Raji (cell line): ENCODE measurements around the gene PRPH.

Source experiments
- POLR2A ChIP-seq: IDR thresholded peaks from 2 replicates; pipeline ENCODE4 v1.6.1; 2011; ENCODE audit warnings: low read depth, low read length, control low read depth; ENCODE audit not compliant: insufficient read depth

Gene PRPH

DNA sequence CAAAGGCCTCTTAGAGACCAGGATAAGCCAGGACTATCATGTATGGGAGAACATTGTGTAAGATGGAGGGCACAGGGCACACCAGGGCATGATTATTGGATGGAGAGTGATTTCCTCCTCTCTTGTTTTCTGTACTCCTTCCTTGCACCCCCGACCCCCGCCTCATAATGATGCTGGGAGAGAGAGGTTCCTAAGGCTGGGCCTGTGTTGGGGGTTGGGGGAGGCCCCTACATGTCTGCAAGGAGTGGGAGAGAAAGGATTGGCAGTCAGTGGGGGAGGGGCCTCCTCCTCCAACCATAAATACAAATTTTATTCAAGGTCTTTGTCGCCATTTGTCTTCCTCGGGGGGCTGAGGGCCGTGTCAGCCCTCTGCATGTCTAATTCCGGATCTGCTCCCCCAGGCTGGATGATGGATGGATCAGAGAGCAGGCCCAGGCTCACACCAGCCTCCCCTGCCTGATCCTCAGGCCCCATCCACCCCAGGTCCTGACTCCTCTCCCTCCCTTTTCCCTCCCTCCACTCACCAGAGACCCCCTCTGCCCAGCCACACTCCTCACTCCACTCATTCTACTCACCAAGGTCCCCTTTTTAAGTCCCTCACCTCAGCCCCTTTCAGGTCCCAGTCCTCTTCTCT, 44.0 kb downstream of the PRPH start:
- TF ChIP-seq POLR2A: no peak

DNA sequence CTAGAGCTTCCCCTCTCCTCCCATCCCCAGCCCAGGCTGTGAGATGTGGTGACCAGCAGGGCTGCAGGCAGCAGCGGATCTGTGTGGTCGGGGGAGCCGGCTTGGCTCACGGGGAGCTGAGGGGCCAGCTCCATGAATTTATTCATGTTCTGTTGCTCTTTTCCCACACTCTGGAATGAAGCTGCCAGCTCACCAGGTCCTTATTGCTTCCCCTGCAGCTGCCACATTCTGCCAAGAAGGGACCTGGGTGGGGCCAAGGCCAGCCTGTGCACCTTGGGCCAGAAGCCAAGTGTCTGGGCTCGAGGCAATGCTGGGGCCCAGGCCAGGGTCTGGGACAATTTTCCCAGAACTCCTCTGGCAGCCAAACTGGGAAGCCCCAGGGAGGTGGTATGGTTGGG, 44.5 kb downstream of the PRPH start:
- no peak for TF ChIP-seq POLR2A

DNA sequence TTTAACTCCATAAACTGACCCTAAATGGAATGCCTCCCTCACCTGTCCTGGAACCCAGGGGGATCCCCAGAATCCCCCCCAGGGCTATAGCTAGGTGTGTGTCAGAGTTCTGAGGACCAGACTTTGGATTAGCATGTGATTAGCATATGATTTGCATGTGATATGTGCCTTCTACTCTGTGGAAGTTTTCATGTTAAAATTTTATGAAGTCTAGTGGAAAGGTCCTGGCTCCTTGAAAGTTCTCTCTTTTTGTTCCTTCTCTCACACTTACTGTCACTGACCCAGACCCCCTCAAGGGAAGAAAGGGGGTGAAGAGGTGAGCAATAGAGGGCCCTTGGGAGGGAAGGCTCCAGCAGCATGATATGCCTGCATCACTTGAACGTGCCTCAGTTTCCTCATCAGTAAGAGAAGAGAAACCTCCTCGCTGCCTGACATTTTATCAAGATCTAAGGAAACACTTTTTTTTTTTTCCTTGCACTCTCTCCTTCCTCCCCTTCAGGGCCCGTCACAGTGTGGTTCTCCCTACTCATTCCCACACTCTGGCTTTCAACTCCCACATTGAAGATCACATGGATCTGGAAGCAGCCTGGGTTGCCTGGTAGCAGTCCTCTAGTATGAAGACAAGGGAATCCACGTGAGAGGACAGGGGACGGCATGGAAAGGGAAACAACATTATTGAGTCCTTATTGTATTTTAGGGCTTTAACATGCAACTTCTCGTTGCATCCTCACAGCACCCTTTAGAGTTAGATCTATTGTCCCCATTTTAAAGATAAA, 45.3 kb downstream of the PRPH start:
- no peak for TF ChIP-seq POLR2A

DNA sequence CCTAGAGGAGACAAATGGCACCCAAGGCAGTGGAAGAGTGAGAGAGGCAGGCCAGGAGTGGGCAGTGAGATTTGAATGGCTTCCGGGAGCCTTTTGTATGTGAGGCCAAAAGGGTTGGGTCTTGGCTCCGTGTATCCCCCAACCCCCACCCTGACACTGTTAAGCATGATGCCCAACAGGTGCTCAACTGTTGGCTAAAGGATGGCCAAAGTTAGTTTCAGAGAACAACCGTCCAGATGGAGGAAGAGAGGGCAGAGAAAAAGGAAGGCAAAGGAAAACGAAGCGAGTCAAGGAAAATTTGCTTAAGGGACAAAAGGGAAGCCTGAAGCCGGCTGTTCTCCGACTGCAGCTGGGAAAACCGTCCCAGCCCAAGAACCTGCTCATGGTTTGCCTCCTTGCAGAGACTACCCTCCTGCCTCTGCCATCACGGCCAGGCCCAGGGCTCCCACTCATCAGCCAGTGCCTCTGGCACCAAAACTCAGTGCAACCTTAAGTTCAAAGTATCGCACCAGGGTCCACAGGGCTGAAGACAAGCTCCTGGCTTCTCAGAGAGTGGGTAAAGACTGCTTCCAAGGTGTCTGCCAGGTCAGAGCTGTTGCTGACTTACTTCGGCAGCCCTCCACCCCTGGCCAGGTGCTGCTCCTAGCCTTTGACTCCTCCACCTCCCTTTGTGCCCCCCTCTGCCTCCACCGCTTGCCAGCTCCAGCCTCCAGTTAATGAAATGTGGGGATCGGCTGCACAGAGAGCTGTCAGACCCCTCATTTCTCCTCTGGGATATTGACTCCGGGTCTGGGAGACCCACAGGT, 46.2 kb downstream of the PRPH start:
- TF ChIP-seq POLR2A: no peak

DNA sequence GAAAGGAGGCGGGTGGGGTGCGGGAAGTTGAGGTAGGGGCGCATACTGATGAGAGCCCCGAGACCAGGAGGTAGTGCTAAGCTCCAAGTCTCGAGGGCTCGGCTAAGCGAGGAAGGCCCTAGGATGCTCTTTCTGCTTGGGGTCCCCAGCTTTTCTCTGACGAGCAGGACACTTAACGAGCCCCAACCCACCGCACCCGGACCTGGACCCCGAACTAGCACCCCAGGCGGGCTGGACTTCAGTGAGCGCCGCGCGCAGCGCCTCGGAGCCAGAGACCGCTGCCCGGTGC, 46.8 kb downstream of the PRPH start:
- TF ChIP-seq POLR2A: no peak

DNA sequence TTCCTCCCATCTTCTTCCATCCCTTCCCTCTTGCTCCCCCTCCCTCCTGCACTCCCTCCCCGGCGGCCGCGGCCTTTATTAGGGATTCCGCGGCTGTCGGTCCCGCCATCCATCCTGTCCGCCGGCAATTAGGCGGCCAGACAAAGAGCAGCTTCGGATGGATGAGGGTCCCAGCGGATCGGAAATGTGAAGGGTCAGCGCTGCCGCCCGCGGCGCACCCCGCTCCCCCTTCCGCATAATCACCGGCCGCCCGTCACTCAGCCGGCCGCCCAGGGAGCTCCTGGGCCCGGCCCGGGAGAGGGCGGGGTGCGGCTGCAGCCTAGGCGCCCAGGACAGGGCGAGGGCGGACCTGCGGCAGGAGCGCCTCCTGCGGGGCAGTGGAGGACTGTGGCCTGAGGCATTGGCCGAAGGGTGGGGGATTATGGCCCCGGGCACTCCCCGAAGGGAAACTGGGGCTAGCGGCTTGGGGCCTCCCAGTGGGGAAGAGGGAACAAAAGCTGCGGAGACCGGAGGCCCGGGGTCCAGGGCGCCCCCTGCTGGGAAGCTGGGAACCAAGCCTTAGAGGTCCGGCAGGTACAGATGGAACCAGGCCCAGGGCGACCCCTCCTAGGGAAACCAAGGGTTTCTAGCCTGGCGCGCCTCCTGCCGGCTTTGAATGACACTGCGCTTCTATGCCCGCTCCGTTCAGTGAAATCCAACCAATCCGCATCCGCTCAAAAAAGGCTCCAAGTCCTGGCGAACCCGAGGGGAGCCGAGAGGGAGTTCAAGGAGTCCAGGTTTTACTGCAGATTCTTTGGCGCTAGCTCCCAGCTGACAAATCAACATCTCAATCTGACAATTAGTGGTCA, 47.3 kb downstream of the PRPH start:
- no peak for TF ChIP-seq POLR2A

DNA sequence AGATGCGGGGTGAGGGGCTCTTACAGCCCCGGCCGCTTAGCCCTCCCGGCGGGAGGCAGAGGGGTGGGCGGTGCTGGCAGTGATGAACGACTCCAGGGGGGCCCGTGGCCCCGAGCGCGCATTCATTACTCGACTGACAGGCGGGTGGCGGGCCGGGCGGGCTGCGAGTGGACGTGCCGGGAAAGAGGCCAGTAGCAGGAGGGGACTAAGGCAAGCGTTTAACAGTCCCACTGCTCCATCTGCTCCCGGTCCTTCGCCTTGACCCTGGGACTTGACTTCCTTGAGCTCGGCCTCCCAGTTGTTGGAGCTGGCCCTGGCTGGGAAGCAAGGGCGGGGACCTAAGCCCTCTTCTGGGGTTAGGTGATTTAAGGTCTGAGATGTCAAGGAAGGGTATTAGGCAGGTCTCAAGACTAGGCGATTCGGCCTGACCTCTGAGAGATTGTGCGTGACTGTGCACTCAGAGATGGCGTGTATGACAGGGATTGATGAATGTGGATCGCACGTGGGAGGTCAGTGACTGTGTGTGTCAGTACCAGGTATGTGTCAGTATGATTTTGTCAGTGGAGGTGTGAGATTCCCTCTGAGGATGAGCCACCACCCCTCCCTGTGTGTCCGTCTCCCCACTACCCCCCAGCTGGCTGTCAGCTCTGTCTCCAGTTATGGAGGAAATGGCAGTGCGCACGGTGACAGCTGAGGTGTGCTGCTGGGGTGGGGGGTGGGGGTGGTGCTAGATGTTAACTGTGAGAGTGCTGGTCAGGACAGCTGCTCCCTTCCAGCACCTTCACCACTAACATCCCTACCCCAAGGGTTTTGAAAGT, 48.2 kb downstream of the PRPH start:
- no peak for TF ChIP-seq POLR2A

DNA sequence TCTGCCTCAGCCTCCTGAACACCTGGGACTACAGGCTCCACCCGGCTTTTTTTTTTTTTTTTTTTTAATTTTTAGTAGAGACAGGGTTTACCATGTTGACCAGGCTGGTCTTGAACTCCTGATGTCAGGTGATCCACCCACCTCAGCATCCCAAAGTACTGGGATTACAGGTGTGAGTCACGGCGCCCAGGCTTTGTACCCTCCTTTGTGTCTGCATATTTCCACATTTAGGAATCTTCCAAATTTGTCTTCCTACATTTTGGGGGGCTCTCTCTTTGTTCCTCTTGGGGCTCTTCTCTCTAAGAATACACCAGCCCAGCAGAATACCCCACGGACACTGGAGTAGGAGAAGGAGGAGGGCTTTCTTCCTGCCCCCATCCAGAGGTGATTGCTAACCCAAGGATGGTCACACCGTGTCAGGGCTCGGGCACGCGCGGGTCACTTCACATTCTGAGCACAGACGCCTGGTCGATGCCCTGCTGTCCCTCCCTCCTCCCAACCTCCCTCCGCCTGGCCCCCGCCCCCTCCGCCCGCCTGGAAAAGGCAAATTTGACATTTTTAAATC, 49.6 kb downstream of the PRPH start:
- no peak for TF ChIP-seq POLR2A

DNA sequence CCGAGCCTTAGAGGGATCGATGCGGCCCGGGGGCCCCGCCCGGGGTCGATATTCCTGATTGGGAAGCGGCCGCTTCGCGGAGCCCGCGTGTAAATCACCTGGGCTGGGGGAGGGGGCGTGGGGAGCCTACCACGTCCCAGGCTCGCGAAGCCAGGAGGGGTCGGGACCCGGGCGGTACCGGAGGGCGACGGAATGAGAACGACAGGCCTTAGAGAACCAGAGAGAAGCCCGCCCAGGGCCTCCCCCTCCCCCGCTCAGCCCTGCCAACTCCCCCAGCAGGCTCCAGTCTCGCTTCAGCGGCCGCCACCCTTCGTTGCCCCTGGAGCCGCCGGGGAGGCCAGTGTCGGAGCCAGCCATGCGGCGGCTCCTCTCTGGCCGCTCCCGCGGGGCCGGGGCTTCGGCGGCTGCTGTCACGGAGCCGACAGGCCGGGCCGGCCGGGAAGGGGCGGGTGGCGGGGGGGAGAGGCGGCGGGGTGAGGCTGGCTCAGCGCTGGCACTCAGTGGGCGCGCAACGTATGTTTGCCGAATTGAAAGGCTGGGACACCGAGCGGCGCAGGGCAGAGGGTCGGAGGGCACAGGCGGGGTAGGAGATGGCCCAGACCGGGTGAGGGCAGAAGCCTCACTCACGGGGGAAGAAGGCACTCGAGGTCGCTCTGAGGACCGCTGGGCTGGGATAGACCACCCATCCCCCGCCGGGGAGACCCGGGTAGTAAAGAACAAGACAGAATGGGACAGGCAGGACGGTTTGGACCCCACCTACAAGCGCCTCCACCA, 50.3 kb downstream of the PRPH start:
- TF ChIP-seq POLR2A: no peak

DNA sequence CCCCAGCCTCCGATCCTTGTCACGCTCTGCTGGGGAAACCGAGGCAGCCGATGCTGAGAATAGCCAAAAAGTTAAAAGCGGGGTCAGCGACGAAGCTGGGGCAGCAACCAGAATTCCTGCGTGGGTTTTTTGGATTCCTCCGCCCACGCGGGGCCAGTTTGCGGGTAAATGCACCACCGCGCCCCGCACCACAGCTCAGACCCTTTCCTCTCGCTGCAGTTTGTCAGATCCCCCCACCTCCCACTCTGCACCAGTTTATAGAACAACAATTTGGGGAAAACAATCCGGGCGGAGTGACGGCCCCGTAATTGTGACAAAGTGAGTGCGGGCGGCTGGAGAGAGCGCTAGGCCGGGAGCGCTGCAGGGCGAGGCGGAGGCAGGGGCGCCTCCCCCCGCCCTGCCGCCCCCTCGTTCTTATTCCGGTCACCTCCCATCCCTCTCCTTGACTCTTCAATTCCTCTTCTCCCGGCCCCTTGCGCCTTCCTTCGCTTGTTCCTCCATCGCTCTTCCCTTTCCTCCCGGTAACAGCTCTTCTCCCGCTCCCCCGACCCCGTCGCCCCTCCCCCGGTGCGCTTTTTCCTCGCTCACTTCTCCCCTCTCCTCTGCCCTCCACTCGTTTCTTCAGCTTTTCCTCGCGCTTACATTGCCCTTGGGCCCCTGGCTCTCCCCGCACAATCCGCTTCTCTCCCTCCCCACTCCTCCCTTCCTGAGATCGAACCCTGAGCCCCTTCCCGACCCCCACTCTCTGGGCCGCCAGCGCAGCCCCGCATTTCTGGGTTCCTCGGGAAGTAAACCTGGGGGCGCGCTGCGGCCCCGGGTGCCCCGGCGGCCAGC, 51.1 kb downstream of the PRPH start:
- TF ChIP-seq POLR2A: no peak

DNA sequence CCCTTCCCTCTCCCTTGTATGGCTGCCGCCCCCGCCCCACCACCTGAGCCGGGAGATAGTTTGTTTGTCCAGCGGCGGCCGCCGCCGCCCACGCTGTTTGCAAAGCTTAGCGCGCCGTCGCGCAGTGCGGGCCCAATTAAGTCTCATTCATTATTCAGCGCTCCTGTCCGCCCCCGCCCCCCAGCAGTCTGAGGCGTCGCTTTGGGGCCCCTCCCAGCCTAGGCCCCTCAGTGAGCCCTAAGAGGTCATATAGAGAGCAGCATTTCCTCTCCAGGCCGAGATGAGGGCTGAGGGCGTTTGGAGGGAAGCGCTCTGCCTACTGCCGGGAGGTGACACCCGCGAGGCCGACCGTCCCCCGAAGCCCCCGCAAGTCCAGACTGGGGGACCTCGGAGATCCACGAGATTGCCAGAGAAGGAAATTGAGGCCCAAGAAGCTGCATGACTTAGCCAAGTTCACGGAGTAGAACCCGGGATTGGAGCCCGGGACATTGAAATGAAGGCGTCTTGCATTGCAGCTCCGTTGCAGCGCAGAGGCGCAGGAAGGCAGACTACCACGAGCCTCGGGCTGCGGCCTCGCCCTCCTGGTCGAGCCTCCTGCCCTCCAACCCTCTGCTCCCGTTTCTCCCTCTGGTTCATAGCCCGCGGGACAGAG, 51.8 kb downstream of the PRPH start, which contains the start of gene DNAJC22:
TSS of gene DNAJC22 (plus strand) at position 230 of the 652 bp plus-strand sequence. CDS start 1,985 bp downstream, outside the sequence.
- no peak for TF ChIP-seq POLR2A
